ENCODE results near the gene AGER. TPM values are rescaled to one million over a fixed set of nuclear protein-coding genes. Genes with fewer than 3 reads are reported as not detected.

AGER gene
- total and polyA plus RNA-seq, 9 of the 15 experiments (the other 6 are each of a cell fraction or from before 2014, with no cell fraction given), result 1.2 to 11.5 (median 4.1) TPM

DNA sequence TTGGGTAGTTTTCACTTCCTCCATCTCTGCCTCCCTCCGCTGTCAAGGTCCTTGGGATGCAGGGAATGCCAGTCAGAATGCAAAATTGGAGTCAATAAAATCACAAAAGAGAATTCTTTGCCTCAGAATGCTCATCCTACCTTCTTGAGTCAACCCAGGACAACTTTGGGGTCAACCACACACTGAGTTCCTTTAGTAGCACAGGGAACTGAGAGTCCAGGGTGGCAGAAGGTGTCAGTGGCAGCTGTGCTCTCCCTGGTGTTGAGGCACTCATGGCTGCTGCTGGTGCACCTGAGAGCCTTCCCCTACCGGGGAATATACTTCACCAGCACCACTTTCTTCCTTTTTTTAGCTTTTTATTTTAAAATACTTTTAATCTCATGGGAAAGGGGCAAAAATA, 40.6 kb upstream of the AGER start:
- no peaks in the 10 kb centered on the region for H3K9me1 ChIP-seq (ENCODE audit: control insufficient read depth, insufficient read depth, low read length)
- no peaks in the 10 kb centered on the region; the same call in none of the 2 replicates for H4K20me1 ChIP-seq (replicated peaks; ENCODE audit: control insufficient read depth, insufficient read depth, low read length)
- no peaks in the 10 kb centered on the region for H3K36me3 ChIP-seq (ENCODE audit: control insufficient read depth, insufficient read depth, low read length)
- no peaks in the 10 kb centered on the region for H3K9me3 ChIP-seq (replicated peaks; ENCODE audit: control insufficient read depth, insufficient read depth, low read depth, low read length)
- H3K27ac ChIP-seq (ENCODE audit: extremely low read depth, low read depth, low read length), result no peak overlapping the region
- TF ChIP-seq CTBP1 (IDR thresholded peaks at IDR 0.05; ENCODE audit: borderline replicate concordance), result no peak
- TF ChIP-seq HIVEP1 (CRISPR knock-in tag; IDR thresholded peaks at IDR 0.05), result no peak
- no peak for TF ChIP-seq KHSRP (IDR thresholded peaks at IDR 0.05)
- no peak for TF ChIP-seq ZNF212 (CRISPR knock-in tag; IDR thresholded peaks at IDR 0.05)
- TF ChIP-seq CHAMP1 (IDR thresholded peaks at IDR 0.05), result no peak
- TF ChIP-seq, protein P1, sequence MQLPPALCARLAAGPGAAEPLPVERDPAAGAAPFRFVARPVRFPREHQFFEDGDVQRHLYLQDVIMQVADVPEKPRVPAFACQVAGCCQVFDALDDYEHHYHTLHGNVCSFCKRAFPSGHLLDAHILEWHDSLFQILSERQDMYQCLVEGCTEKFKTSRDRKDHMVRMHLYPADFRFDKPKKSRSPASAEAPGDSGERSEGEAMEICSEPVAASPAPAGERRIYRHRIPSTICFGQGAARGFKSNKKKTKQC (CRISPR knock-in tag; IDR thresholded peaks at IDR 0.05), result no peak
- DNase-seq (ENCODE audit: extremely low read depth in 1 of 4, low spot score in 3 of 4) (no peak), ATAC-seq (no peak), FAIRE-seq (no peak)
- intact Hi-C loops (cut with micrococcal nuclease) (no loop called here), in situ Hi-C loops (cut with MboI) (no loop called here)
- no peak overlapping the region for H3K4me2 ChIP-seq (ENCODE audit: insufficient read depth, low read length)
- no peaks in the 10 kb centered on the region for H3K79me2 ChIP-seq (ENCODE audit: control insufficient read depth, insufficient read depth, low read length)
- no TSS peak for BruUV-seq (replicated peaks)
- ChIA-PET POLR2A (interaction anchor here (0.6 kb wide), 1 partner anchor 429 kb away, joined by 3 read pairs; the partner anchor contains the start of gene VARS1), CTCF (ENCODE audit: low intra/inter-chr PET ratio) (no interaction called here)
- H3K4me3 ChIP-seq, result no peak overlapping the region
- H3K9ac ChIP-seq (ENCODE audit: insufficient read depth in 1 of 2, low read depth in 2 of 2, low read length in 2 of 2), result no peak overlapping the region
- H3K27me3 ChIP-seq (ENCODE audit: control insufficient read depth in 2 of 2, insufficient read depth in 2 of 2, low read length in 2 of 2), result peaks cover 25 to 50% of the 10 kb centered on the region in 2 experiments; a peak in 4 of 5 replicates
- WGBS (ENCODE audit: insufficient coverage, low coverage, missing lambda C conversion rate), result 6% methylated on average over 2 of the region's 2 CpGs
- H3K4me1 ChIP-seq (replicated peaks in 1 of 2; ENCODE audit: control insufficient read depth in 2 of 2, insufficient read depth in 2 of 2, low read length in 2 of 2), result peaks cover 0 to 4% of the 10 kb centered on the region in 2 experiments; a peak in 3 of 5 replicates
- no peak overlapping the region for H2AFZ ChIP-seq (ENCODE audit: low read depth, low read length)
